Measurements from ENCODE around the gene PDE2A.

The PDE2A gene

DNA sequence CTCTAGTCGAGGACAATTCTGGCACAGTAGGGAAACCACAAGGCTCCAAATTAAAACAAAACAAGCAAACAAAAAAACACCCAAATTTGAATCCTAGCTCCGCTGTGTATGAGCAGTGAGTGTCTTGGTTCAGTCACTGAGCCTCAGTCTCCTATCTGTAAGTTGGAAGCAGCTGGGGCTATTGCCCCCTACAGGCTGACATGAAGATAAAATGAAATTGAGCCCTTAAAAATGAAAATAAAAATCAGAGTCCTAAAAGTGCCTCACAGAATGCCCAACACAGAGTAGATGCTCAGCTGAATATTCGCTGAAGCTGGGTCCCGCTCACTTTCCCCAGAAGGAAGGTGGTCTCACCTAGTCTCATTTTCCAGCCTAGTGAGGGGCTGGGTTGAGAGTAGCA is 65.2 kb downstream of the PDE2A start:
- peak; percentile 17 to 46 for DNase-seq

GRCh38 chr11:72607496-72607895 is 66.7 kb downstream of the PDE2A start:
- no peak for DNase-seq

DNA sequence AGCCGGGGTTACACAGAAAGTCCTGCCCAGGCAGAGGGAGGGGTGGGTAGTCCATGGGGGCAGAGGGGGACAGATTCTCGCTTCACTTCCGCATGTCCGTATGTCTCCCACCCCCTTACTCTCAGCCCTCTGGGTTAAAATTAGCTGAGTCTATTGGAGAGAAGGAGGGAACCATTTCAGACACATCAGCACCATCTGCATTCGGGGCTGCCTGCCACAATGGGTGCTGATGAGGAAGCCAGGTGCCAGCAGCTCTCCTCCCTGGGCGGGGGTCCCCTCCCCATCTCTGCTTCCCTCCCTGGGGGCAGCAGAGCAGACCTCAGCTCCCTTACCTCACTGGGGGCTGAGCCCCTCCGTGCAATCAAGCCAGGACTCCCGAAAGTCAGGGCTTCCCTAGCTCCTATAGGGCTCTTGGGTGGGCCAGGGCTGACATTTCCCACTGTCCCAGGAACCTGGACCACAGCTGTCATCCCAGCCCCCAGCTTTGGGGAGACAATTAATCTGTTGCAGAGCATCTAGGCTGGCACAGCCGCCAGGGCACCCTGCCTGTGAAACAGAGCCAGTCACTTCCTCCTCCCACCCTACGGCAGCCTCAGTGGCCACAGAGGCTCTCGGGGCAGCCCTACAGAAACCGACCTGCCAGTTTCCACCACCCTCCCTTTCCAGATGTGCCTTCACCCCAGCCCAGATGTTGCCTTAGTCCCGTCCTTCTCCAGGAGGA is 67.3 kb downstream of the PDE2A start:
- no peak for DNase-seq

- no peak for DNase-seq
Observed at GRCh38 chr11:72605973-72606747, 68.1 kb downstream of the PDE2A start.

DNA sequence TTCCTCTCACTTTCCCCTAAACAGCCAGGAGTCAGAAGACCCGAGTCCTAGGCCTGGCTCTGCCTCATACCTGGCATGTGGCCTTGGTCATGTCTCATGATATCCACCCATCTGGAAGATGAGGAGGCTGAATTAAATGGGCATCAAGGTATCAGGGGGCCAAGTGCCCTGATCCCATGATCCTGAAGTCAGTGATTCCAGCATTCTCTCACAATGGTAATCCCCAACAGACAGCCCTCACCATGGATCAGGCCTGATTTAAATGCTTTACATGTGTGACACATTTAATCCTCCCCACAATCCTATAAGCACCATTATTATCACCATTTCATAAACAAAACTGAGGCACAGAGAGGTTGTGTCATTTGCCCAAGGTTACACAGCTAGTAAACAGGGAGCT is 70.0 kb downstream of the PDE2A start:
- no peak for DNase-seq

- no peak for DNase-seq
Observed at GRCh38 chr11:72602250-72602904, 71.8 kb downstream of the PDE2A start.

DNA sequence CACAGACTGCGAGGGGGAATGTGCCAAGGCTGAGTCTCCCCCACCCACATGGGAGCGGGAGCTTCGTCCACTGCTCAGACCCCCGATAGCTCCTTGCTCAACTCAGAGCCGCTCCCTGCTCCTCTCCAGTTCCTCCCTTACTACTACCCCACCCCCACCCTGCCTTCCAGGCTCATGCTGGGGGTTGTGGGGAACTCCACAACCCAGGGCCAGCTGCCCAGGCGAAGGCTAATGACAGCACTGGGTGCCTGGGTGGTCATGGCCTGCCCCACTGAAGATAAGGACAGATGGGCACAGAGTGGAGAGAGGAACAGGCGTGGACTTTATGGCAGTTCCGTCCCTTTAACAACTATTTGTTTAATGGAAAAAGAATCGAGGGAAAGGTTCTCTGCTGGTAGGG is 73.7 kb downstream of the PDE2A start:
- DNase-seq = no peak

- no peak for DNase-seq
Observed at GRCh38 chr11:72599325-72600117, 74.7 kb downstream of the PDE2A start.

- DNase-seq = peak in 1 of 2 experiments; percentile 25
Observed at GRCh38 chr11:72598906-72599305, 75.3 kb downstream of the PDE2A start.

DNA sequence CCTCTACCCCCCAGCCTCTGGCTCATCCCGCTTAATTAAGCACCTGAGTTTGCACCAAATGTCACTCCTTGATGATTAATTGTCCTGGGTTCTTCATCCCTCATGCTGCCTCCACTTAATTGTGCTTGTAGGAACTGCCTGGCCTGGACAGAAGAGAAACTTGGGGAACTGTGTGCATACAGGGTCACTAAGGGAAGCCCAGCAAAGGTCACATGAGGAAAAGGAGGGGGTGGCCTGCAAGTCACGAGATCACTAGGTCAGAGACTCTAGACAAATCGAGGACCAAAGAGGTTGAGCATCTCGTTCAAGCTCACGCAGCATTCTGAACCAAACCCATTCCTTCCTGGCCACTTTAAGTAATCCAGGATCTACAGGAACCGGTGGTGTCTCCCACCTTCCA is 75.8 kb downstream of the PDE2A start:
- DNase-seq = no peak

DNA sequence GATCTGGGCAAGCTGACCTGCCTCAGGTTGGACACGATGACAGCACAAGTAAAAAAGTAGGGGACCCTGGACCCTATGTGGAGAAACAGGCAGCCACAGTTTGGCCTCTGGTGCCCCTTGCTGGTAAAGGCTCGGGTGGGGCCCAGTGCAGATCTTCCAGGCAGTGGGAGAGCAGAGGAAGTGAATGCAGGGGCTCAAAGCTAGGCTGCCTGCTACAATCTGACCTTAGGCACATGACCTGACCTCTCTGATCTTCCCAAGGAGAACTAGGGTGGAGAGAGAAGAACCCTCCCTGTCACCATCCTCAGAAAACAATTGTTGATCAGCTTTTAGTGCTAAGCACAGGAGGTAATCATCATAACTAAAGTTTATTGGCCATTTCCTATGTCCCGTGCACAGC is 76.5 kb downstream of the PDE2A start:
- no peak for DNase-seq

- DNase-seq = no peak
Observed at GRCh38 chr11:72595292-72595684, 78.9 kb downstream of the PDE2A start.

DNA sequence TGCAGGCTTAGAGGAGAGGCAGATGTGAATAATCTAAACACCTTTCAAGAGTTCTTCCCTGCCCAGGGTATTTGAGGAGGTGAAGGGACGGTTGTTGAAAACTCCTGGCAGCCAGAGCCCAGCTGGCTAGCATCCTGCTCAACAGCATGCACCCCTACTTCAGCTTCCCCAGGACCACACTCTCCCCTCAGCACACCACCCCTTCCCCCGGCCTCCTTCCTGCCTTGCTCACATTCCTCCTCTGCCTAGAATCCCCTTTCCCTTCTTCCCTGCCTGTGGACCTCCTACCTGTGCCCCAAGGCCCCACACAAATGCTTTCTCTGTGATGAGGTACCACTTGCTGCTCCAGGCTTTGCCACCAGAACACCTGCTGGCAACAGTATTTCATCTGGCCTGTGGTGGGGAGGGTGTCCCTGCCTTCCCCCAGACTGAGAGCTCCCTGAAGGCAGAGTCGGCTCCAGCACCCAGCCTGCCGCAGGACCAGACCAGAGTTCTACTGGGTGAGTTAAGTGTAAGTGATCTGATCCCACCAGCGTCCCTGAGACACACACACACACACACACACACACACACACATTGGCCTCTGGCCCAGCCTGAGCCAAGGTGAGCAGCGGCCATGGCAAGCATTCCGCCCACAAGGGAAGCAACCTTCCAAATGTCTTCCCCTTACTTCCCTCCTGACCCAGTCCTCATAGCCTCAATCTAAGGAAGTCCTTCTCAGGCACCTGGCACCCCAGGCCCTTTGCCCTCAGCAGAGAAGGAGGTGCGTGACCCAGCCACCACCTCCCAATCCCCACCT is 79.5 kb downstream of the PDE2A start:
- no peak for DNase-seq

DNA sequence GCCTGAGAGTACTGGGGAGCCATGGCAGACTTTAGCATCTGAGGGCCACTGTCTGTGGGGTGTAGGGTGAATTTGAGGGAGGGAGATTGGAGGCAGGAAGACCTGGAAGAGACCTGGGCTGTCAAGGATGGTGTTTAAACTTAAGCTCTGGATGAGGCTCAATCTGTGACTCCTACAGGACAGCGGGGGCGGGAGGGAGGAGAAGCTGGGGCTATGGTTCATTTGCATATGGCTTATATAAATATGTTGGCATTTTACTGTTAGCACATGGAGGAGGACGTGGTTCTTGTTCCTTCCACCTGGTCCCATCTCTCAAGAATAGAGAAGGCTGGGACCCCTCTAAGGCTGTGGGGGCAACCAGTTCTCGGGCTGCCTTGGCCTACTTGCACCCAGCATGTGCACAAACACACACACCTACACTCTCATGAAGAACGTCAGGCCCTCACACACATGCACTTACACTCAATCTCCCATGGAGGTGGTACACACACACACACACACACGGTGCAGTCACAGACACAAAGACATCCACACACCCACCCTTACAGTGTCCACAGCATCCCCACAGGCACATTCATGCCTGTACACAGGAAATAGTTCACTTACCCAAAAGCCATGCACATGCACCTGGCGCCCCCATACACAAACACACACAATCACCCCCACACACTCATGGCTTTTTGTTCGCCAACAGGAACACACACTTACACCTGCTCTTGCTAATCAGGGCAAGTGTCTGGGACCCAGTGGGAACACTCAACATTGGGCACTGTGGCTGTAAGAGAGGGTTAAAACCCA is 81.3 kb downstream of the PDE2A start:
- DNase-seq = peak in 1 of 2 experiments; percentile 61

- no peak for DNase-seq
Observed at GRCh38 chr11:72591785-72592502, 82.3 kb downstream of the PDE2A start.

GRCh38 chr11:72591023-72591422 is 83.2 kb downstream of the PDE2A start:
- no peak for DNase-seq

GRCh38 chr11:72589802-72590761 is 84.1 kb downstream of the PDE2A start:
- DNase-seq = peak; percentile 39 to 70

DNA sequence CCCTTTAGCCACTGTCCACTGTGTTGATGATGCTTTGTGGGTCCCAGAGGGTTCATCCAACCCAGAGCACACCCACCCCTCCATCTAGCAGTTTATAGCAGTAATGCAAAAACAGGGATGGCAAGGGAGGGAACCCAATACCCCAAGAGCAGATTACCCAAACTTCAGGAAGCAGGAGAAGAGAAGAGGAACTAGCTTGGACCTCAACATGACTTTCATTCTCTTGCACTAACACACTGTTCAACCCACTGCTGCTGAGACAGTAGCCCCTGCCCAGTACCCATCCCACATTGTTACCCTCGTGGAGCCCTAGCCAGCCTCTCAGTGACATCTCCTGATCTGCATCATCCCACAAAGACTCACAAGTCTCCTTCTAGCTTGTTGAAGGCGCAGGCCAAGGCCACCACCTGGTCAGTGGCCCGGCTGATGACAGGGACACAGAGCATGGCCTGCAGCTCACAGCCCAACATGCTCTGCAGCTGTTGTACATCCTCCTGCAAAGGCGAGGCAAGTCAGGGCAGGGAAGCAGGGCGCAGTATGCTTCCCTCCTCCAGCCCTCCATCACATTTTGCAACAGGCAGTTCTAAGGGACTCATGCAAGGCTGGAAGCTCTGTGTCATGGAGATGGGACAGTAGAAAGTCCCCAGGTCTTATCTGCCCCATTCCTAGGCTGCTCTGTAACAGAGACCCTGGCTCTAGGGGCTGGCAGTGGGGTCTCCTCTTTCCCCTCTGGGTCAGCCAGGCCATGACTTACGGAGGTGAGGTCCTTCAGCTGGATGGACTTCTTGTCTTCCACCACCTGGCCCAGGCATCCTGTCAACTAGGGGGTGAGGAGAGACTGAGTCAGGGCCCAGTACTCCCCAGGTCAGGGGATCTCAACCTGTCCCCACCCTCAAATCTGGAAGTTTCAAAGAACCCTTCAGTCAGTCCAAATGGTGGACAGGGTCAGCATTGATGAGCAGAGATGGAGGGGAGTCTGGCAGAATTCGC is 85.5 kb downstream of the PDE2A start:
- DNase-seq = no peak

All from NCI-H526 (cell line).